SKM-1 treated with dmso at 0.1 percent for 144 hours (cell line): Measurements from ENCODE around the gene PANK2.
"Not testable (repeated sequence)": the region's sequence is repeated elsewhere in the genome, so short reads cannot be mapped to it uniquely, and the experiment has no call there.

Experiments used
- DNase-seq: peaks from one replicate; lab custom pipeline; 2025; ENCODE audit not compliant: unreplicated experiment; lab: John Stamatoyannopoulos, UW

Gene PANK2

GRCh38 chr20:3888622-3889488 is at the start of gene PANK2:
PANK2 (plus strand) TSS chr20:3889387.
- peak; percentile 81 for DNase-seq

GRCh38 chr20:3840201-3840600 is 49.0 kb upstream of the PANK2 start:
- not testable (repeated sequence) for DNase-seq

GRCh38 chr20:3842348-3842930 is 46.7 kb upstream of the PANK2 start:
- DNase-seq, result no peak

- DNase-seq, result no peak
These were observed 45.7 kb upstream of the PANK2 start for GRCh38 chr20:3843490-3843889.

GRCh38 chr20:3843990-3844619 is 45.1 kb upstream of the PANK2 start:
- DNase-seq, result not testable (repeated sequence)

- no peak for DNase-seq
These were observed 42.8 kb upstream of the PANK2 start for GRCh38 chr20:3846378-3846739.

- DNase-seq, result peak; percentile 59
These were observed 42.3 kb upstream of the PANK2 start, which contains the start of gene MAVS for GRCh38 chr20:3846740-3847428. MAVS (plus strand) TSS chr20:3846834; CDS start chr20:3854625, 7,791 bp downstream.

GRCh38 chr20:3847429-3847940 is 41.7 kb upstream of the PANK2 start:
- no peak for DNase-seq

GRCh38 chr20:3848565-3848964 is 40.6 kb upstream of the PANK2 start:
- DNase-seq, result no peak

- DNase-seq, result no peak
These were observed 34.7 kb upstream of the PANK2 start for GRCh38 chr20:3854462-3854871.

GRCh38 chr20:3857405-3857804 is 31.8 kb upstream of the PANK2 start:
- no peak for DNase-seq

- DNase-seq, result no peak
These were observed 30.5 kb upstream of the PANK2 start for GRCh38 chr20:3858689-3859088.

- DNase-seq, result no peak
These were observed 28.0 kb upstream of the PANK2 start for GRCh38 chr20:3861191-3861590.

- no peak for DNase-seq
These were observed 26.9 kb upstream of the PANK2 start for GRCh38 chr20:3862333-3862732.

- no peak for DNase-seq
These were observed 25.9 kb upstream of the PANK2 start for GRCh38 chr20:3863317-3863716.

- no peak for DNase-seq
These were observed 24.7 kb upstream of the PANK2 start for GRCh38 chr20:3864518-3864917.

GRCh38 chr20:3865152-3865886 is 23.9 kb upstream of the PANK2 start:
- DNase-seq, result no peak

GRCh38 chr20:3865887-3866407 is 23.2 kb upstream of the PANK2 start:
- DNase-seq, result no peak

- no peak for DNase-seq
These were observed 22.7 kb upstream of the PANK2 start for GRCh38 chr20:3866464-3866863.

GRCh38 chr20:3867802-3868201 is 21.4 kb upstream of the PANK2 start:
- no peak for DNase-seq
